ENCODE data around the gene PLIN4. TPM values are rescaled to one million over a fixed set of nuclear protein-coding genes. Genes with fewer than 3 reads are reported as not detected.
A peak's percentile ranks its signal among the peaks of the same experiment; 100 is the strongest.

The PLIN4 gene
- total and polyA plus RNA-seq, 8 donors = 2.2 to 138 (median 12.3) TPM

GRCh38 chr19:4511300-4512054 is 6.8 kb downstream of the PLIN4 start:
- WGBS, 2 donors = 89 to 91% methylated on average over 27 of the region's 27 CpGs
- no peak for TF ChIP-seq CTCF (IDR thresholded peaks at IDR 0.05)
- H3K9me3 ChIP-seq = no peaks in the 10 kb centered on the region
- no peaks in the 10 kb centered on the region for H3K27me3 ChIP-seq
- no peak overlapping the region for H3K4me3 ChIP-seq
- H3K36me3 ChIP-seq = no peaks in the 10 kb centered on the region
- ATAC-seq = no peak
- intact Hi-C loops (cut with DNase I) = no loop called here
- peak in 2 of 6 donors; percentile 46 to 55 for DNase-seq
- H3K4me1 ChIP-seq = no peaks in the 10 kb centered on the region
- FAIRE-seq = no peak
- no peak overlapping the region for H3K27ac ChIP-seq

- no peaks in the 10 kb centered on the region for H3K27me3 ChIP-seq
- H3K27ac ChIP-seq = no peak overlapping the region
- FAIRE-seq (no peak), ATAC-seq (peak in 1 of 4 donors; percentile 7), DNase-seq (no peak)
- intact Hi-C loops (cut with DNase I) = no loop called here
- H3K4me1 ChIP-seq = no peaks in the 10 kb centered on the region
- no peaks in the 10 kb centered on the region for H3K36me3 ChIP-seq
- no peaks in the 10 kb centered on the region for H3K9me3 ChIP-seq
- WGBS, 2 donors = 91 to 95% methylated on average over 37 of the region's 37 CpGs
- no peak for TF ChIP-seq CTCF (IDR thresholded peaks at IDR 0.05)
- H3K4me3 ChIP-seq = no peak overlapping the region
These were observed 7.6 kb downstream of the PLIN4 start for GRCh38 chr19:4510435-4511255.

DNA sequence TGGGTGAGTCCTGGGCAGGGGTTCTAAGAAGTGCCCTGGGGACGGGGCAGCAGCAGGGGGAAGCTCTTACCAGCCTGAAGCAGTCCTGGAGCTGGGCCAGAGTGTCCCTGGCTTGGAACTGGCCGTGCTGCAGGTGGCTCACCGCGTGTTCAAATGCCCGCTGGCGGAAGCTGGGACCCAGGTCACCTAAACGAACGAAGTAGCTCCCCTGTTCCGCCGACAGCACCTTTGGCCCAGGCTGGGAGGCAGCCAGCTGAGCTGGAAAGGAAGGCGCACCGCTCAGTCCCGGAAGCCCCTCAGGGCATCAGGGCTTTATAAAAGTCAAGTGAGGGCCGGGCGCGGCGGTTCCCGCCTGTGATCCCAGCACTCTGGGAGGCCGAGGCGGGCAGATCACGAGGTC is 9.6 kb downstream of the PLIN4 start:
- WGBS, 2 donors = 91 to 95% methylated on average over 18 to 20 of the region's 21 CpGs
- H3K27me3 ChIP-seq = no peaks in the 10 kb centered on the region
- FAIRE-seq (no peak), DNase-seq (peak in 1 of 6 donors; percentile 38), ATAC-seq (no peak)
- no peak overlapping the region for H3K27ac ChIP-seq
- no peak for TF ChIP-seq CTCF (IDR thresholded peaks at IDR 0.05)
- H3K9me3 ChIP-seq = no peaks in the 10 kb centered on the region
- no peak overlapping the region for H3K4me3 ChIP-seq
- intact Hi-C loops (cut with DNase I) = no loop called here
- H3K4me1 ChIP-seq = no peaks in the 10 kb centered on the region
- no peaks in the 10 kb centered on the region for H3K36me3 ChIP-seq

DNA sequence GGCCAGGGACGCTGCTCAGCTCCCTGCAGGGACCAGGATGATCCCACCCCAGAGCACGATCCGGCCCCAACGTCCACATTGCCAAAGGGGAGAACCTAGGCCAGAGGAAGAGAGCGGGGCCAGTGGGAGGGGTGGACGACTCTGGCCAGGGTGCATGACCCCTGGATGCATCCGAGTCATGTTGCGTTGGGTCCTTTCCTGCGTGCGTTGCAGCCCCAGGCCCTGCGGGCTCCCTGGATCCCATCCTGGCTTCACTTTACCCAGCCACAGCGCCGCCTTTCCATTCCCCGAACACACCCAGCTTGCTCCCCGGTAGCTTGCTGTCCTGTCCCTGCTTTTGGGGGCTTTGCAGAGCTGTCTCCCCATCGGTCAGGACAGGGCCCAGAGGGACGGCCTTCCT is 10.5 kb downstream of the PLIN4 start:
- Histone ChIP-seq H3K27me3 (no peaks in the 10 kb centered on the region), H3K4me1 (no peaks in the 10 kb centered on the region), H3K27ac (no peak overlapping the region), H3K36me3 (peaks cover 0 to 4% (median 0%) of the 10 kb centered on the region in 3 donors), H3K4me3 (no peak overlapping the region), H3K9me3 (no peaks in the 10 kb centered on the region)
- WGBS, 2 donors = 86 to 91% methylated on average over 17 of the region's 17 CpGs
- intact Hi-C loops (cut with DNase I) = no loop called here
- ATAC-seq (no peak), FAIRE-seq (no peak), DNase-seq (peak in 1 of 6 donors; percentile 17)
- TF ChIP-seq CTCF (IDR thresholded peaks at IDR 0.05) = no peak

GRCh38 chr19:4507150-4507452 is 11.2 kb downstream of the PLIN4 start:
- DNase-seq = peak in 1 of 6 donors; percentile 17
- Histone ChIP-seq H3K9me3 (no peaks in the 10 kb centered on the region), H3K27ac (no peak overlapping the region), H3K4me1 (no peaks in the 10 kb centered on the region), H3K4me3 (no peak overlapping the region), H3K27me3 (no peaks in the 10 kb centered on the region), H3K36me3 (peaks cover 0 to 4% (median 0%) of the 10 kb centered on the region in 3 donors)
- no peak for TF ChIP-seq CTCF (IDR thresholded peaks at IDR 0.05)
- 84 to 90% methylated on average over 12 of the region's 12 CpGs for whole genome bisulfite sequencing, 2 donors
- no peak for ATAC-seq
- intact Hi-C loops (cut with DNase I) = no loop called here
- no peak for FAIRE-seq
